ENCODE data around the gene UGT1A8.
"Not testable (repeated sequence)": the region's sequence is repeated elsewhere in the genome, so short reads cannot be mapped to it uniquely, and the experiment has no call there.

Gene UGT1A8

DNA sequence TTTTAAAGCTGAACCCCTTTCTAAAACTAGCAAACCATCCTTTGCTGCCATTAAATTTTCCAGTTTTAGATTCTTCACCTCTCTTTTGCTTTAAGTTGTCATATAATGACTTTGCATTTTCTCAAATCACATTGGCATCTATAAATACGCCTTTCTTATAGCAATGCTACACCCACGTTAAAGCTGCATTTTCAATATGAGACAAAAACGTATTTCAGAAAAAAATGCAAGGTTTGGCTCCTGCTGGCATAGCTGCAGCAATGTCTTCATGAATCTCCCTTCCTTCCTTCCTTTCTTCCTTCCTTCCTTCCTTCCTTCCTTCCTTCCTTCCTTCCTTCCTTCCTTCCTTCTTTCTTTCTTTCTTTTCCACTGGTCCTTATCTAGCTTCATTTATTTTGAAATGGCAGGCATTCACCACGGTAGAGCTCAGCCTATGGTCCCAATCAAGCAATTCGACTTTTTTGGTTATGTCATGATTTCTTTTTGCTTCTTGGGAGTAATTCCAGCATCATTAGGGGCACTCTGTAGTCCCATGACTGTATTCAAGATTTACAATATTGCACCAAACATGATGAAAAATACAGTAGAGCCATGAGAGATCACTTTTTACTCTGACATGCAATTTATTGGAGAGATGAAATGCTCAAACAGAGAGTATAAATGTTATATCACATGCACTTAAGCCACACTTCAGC is 10.0 kb downstream of the UGT1A8 start:
- Histone ChIP-seq H3K9me3 (ENCODE audit: control insufficient read depth in 5 of 5, low read length in 5 of 5) (peaks cover 0 to 17% (median 6%) of the 10 kb centered on the region in 5 donors), H3K27ac (ENCODE audit: low read depth, low read length) (no peak overlapping the region), H3K27me3 (ENCODE audit: control insufficient read depth in 5 of 5, insufficient read depth in 4 of 5, low read length in 5 of 5) (no peaks in the 10 kb centered on the region), H3K36me3 (ENCODE audit: control insufficient read depth in 5 of 5, insufficient read depth in 5 of 5, low read length in 5 of 5) (no peaks in the 10 kb centered on the region), H3K4me1 (ENCODE audit: control insufficient read depth in 5 of 5, insufficient read depth in 5 of 5, low read length in 5 of 5) (no peaks in the 10 kb centered on the region), H3K4me3 (ENCODE audit: low read depth in 1 of 5, low read length in 5 of 5) (no peak overlapping the region), H3K9ac (ENCODE audit: low read length in 5 of 5) (no peak overlapping the region)

- not testable (repeated sequence) for H3K27me3 ChIP-seq (ENCODE audit: control insufficient read depth in 5 of 5, insufficient read depth in 4 of 5, low read length in 5 of 5); H3K9ac ChIP-seq (ENCODE audit: low read length in 5 of 5); H3K4me3 ChIP-seq (ENCODE audit: low read depth in 1 of 5, low read length in 5 of 5); H3K4me1 ChIP-seq (ENCODE audit: control insufficient read depth in 5 of 5, insufficient read depth in 5 of 5, low read length in 5 of 5); H3K36me3 ChIP-seq (ENCODE audit: control insufficient read depth in 5 of 5, insufficient read depth in 5 of 5, low read length in 5 of 5); H3K9me3 ChIP-seq (ENCODE audit: control insufficient read depth in 5 of 5, low read length in 5 of 5); H3K27ac ChIP-seq (ENCODE audit: low read depth, low read length)
Measured at GRCh38 chr2:233636306-233636705, 18.9 kb downstream of the UGT1A8 start, which contains the start of gene UGT1A10. TSS of gene UGT1A10 (plus strand) at chr2:233636448. CDS start at chr2:233636523, 75 bp downstream.

- H3K27me3 ChIP-seq (ENCODE audit: control insufficient read depth in 5 of 5, insufficient read depth in 4 of 5, low read length in 5 of 5), result no peaks in the 10 kb centered on the region
Measured at GRCh38 chr2:233638836-233639235, 21.4 kb downstream of the UGT1A8 start.

DNA sequence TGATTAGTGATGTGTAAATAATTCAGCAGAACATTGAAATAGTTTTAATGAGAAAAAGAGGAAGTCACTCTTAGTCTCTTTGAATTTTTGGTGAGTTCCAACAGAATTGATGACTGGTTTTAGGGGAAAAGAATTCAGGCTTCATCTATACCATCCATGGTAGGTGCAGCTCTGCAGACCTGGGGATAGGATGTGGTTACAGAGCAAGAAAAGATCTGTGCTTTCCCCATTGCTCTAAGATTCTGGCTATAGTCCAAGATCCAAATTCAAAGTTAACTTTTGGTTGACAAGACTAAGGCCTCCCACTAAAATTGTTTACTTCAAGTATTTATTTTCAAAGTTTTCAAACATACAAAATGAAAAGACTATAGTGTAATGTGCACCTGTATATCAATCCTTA is 22.4 kb downstream of the UGT1A8 start:
- H3K27me3 ChIP-seq (ENCODE audit: control insufficient read depth in 5 of 5, insufficient read depth in 4 of 5, low read length in 5 of 5), result no peaks in the 10 kb centered on the region
- peaks cover 0 to 4% (median 0%) of the 10 kb centered on the region in 5 donors for H3K9me3 ChIP-seq (ENCODE audit: control insufficient read depth in 5 of 5, low read length in 5 of 5)
- no peaks in the 10 kb centered on the region for H3K4me1 ChIP-seq (ENCODE audit: control insufficient read depth in 5 of 5, insufficient read depth in 5 of 5, low read length in 5 of 5)
- no peak overlapping the region for H3K4me3 ChIP-seq (ENCODE audit: low read depth in 1 of 5, low read length in 5 of 5)
- H3K9ac ChIP-seq (ENCODE audit: low read length in 5 of 5), result no peak overlapping the region
- H3K36me3 ChIP-seq (ENCODE audit: control insufficient read depth in 5 of 5, insufficient read depth in 5 of 5, low read length in 5 of 5), result no peaks in the 10 kb centered on the region
- H3K27ac ChIP-seq (ENCODE audit: low read depth, low read length), result no peak overlapping the region

More at GRCh38 chr2:233638836-233639235, 21.4 kb downstream of the UGT1A8 start:
- H3K9ac ChIP-seq (ENCODE audit: low read length in 5 of 5), result no peak overlapping the region
- H3K36me3 ChIP-seq (ENCODE audit: control insufficient read depth in 5 of 5, insufficient read depth in 5 of 5, low read length in 5 of 5), result no peaks in the 10 kb centered on the region
- H3K4me3 ChIP-seq (ENCODE audit: low read depth in 1 of 5, low read length in 5 of 5), result no peak overlapping the region
- no peaks in the 10 kb centered on the region for H3K4me1 ChIP-seq (ENCODE audit: control insufficient read depth in 5 of 5, insufficient read depth in 5 of 5, low read length in 5 of 5)
- no peak overlapping the region for H3K27ac ChIP-seq (ENCODE audit: low read depth, low read length)
- peaks cover 0 to 4% (median 0%) of the 10 kb centered on the region in 5 donors for H3K9me3 ChIP-seq (ENCODE audit: control insufficient read depth in 5 of 5, low read length in 5 of 5)

DNA sequence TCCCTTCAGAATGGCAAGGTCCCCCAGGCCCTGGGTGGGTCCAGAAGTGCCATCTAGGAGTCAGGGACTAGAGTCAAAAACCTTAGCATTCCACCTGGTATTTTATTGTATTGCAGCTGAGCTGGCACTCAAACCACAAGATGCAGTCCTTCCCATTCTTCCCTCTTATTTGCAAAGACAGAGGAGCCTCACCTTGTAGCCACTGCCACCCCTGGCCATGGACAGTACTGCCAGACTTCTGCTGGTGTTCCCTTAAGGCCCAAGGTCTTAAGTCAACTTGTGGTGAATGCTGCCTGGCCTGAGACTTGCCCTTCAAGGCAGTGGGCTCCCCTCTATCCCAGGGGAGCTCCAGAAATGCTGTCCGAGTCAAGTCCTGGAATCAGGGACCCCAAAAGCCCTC is 25.7 kb downstream of the UGT1A8 start:
- Histone ChIP-seq H3K27ac (ENCODE audit: low read depth, low read length) (no peak overlapping the region), H3K4me3 (ENCODE audit: low read depth in 1 of 5, low read length in 5 of 5) (no peak overlapping the region), H3K27me3 (ENCODE audit: control insufficient read depth in 5 of 5, insufficient read depth in 4 of 5, low read length in 5 of 5) (no peaks in the 10 kb centered on the region), H3K4me1 (ENCODE audit: control insufficient read depth in 5 of 5, insufficient read depth in 5 of 5, low read length in 5 of 5) (no peaks in the 10 kb centered on the region), H3K9ac (ENCODE audit: low read length in 5 of 5) (no peak overlapping the region), H3K36me3 (ENCODE audit: control insufficient read depth in 5 of 5, insufficient read depth in 5 of 5, low read length in 5 of 5) (no peaks in the 10 kb centered on the region), H3K9me3 (ENCODE audit: control insufficient read depth in 5 of 5, low read length in 5 of 5) (peaks cover 0 to 10% (median 3%) of the 10 kb centered on the region in 5 donors)

- not testable (repeated sequence) for H3K9ac ChIP-seq (ENCODE audit: low read length in 5 of 5); H3K36me3 ChIP-seq (ENCODE audit: control insufficient read depth in 5 of 5, insufficient read depth in 5 of 5, low read length in 5 of 5); H3K27me3 ChIP-seq (ENCODE audit: control insufficient read depth in 5 of 5, insufficient read depth in 4 of 5, low read length in 5 of 5); H3K4me1 ChIP-seq (ENCODE audit: control insufficient read depth in 5 of 5, insufficient read depth in 5 of 5, low read length in 5 of 5); H3K27ac ChIP-seq (ENCODE audit: low read depth, low read length); H3K4me3 ChIP-seq (ENCODE audit: low read depth in 1 of 5, low read length in 5 of 5); H3K9me3 ChIP-seq (ENCODE audit: control insufficient read depth in 5 of 5, low read length in 5 of 5)
Measured at GRCh38 chr2:233646033-233646432, 28.6 kb downstream of the UGT1A8 start.

- Histone ChIP-seq H3K9me3 (ENCODE audit: control insufficient read depth in 5 of 5, low read length in 5 of 5) (peaks cover 0 to 2% (median under 1%) of the 10 kb centered on the region in 5 donors), H3K4me1 (ENCODE audit: control insufficient read depth in 5 of 5, insufficient read depth in 5 of 5, low read length in 5 of 5) (no peaks in the 10 kb centered on the region), H3K4me3 (ENCODE audit: low read depth in 1 of 5, low read length in 5 of 5) (no peak overlapping the region), H3K36me3 (ENCODE audit: control insufficient read depth in 5 of 5, insufficient read depth in 5 of 5, low read length in 5 of 5) (no peaks in the 10 kb centered on the region), H3K27ac (ENCODE audit: low read depth, low read length) (no peak overlapping the region), H3K9ac (ENCODE audit: low read length in 5 of 5) (no peak overlapping the region), H3K27me3 (ENCODE audit: control insufficient read depth in 5 of 5, insufficient read depth in 4 of 5, low read length in 5 of 5) (no peaks in the 10 kb centered on the region)
Measured at GRCh38 chr2:233650981-233651380, 33.5 kb downstream of the UGT1A8 start.

GRCh38 chr2:233651430-233651829 is 34.0 kb downstream of the UGT1A8 start:
- H3K27me3 ChIP-seq (ENCODE audit: control insufficient read depth in 5 of 5, insufficient read depth in 4 of 5, low read length in 5 of 5), result no peaks in the 10 kb centered on the region
- no peaks in the 10 kb centered on the region for H3K4me1 ChIP-seq (ENCODE audit: control insufficient read depth in 5 of 5, insufficient read depth in 5 of 5, low read length in 5 of 5)
- H3K36me3 ChIP-seq (ENCODE audit: control insufficient read depth in 5 of 5, insufficient read depth in 5 of 5, low read length in 5 of 5), result no peaks in the 10 kb centered on the region
- no peaks in the 10 kb centered on the region for H3K9me3 ChIP-seq (ENCODE audit: control insufficient read depth in 5 of 5, low read length in 5 of 5)
- no peak overlapping the region for H3K4me3 ChIP-seq (ENCODE audit: low read depth in 1 of 5, low read length in 5 of 5)
- H3K9ac ChIP-seq (ENCODE audit: low read length in 5 of 5), result no peak overlapping the region
- no peak overlapping the region for H3K27ac ChIP-seq (ENCODE audit: low read depth, low read length)

DNA sequence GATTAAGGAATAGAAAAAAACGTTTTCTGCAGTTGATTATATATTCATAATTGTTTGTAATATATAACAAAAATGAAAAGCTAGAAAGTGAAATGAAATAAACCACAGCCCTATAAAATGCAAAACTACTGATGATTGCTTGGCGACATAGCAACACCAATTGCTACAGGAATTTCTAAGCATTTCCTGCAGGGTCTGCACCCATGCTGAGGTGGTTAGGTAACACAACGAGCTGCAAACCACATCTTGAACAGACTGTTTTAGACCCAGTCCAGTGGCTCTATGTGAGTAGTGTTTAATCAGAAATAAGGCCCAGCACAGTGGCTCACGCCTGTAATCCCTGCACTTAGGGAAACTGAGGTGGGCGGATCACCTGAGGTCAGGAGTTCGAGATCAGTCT is 37.1 kb downstream of the UGT1A8 start:
- H3K9me3 ChIP-seq (ENCODE audit: control insufficient read depth in 5 of 5, low read length in 5 of 5), result no peaks in the 10 kb centered on the region
- H3K4me1 ChIP-seq (ENCODE audit: control insufficient read depth in 5 of 5, insufficient read depth in 5 of 5, low read length in 5 of 5), result no peaks in the 10 kb centered on the region
- H3K36me3 ChIP-seq (ENCODE audit: control insufficient read depth in 5 of 5, insufficient read depth in 5 of 5, low read length in 5 of 5), result no peaks in the 10 kb centered on the region
- no peak overlapping the region for H3K4me3 ChIP-seq (ENCODE audit: low read depth in 1 of 5, low read length in 5 of 5)
- H3K27ac ChIP-seq (ENCODE audit: low read depth, low read length), result no peak overlapping the region
- H3K27me3 ChIP-seq (ENCODE audit: control insufficient read depth in 5 of 5, insufficient read depth in 4 of 5, low read length in 5 of 5), result no peaks in the 10 kb centered on the region
- H3K9ac ChIP-seq (ENCODE audit: low read length in 5 of 5), result no peak overlapping the region

- Histone ChIP-seq H3K27ac (ENCODE audit: low read depth, low read length) (no peak overlapping the region), H3K4me1 (ENCODE audit: control insufficient read depth in 5 of 5, insufficient read depth in 5 of 5, low read length in 5 of 5) (no peaks in the 10 kb centered on the region), H3K9ac (ENCODE audit: low read length in 5 of 5) (no peak overlapping the region), H3K36me3 (ENCODE audit: control insufficient read depth in 5 of 5, insufficient read depth in 5 of 5, low read length in 5 of 5) (no peaks in the 10 kb centered on the region), H3K4me3 (ENCODE audit: low read depth in 1 of 5, low read length in 5 of 5) (no peak overlapping the region), H3K9me3 (ENCODE audit: control insufficient read depth in 5 of 5, low read length in 5 of 5) (no peaks in the 10 kb centered on the region), H3K27me3 (ENCODE audit: control insufficient read depth in 5 of 5, insufficient read depth in 4 of 5, low read length in 5 of 5) (no peaks in the 10 kb centered on the region)
Measured at GRCh38 chr2:233655043-233655442, 37.6 kb downstream of the UGT1A8 start.
